Activated naive CD4-positive, alpha-beta T cell treated with anti-CD3 and anti-CD28 coated beads, Interleukin-2, amount 50 U/mL, for 24 hours (primary cell): ENCODE results near the gene NVL.
A peak's percentile ranks its signal among the peaks of the same experiment; 100 is the strongest.
"Not testable (repeated sequence)": the region's sequence is repeated elsewhere in the genome, so short reads cannot be mapped to it uniquely, and the experiment has no call there.

Experiments used
- H3K27ac Mint-ChIP-seq: one replicate; pipeline ENCODE4 v1.8.0; 2021; ENCODE audit warnings: mild to moderate bottlenecking, mixed read lengths
- H3K27me3 Mint-ChIP-seq: one replicate; pipeline ENCODE4 v1.8.0; 2021; ENCODE audit warnings: mixed read lengths
- H3K36me3 Mint-ChIP-seq: one replicate; pipeline ENCODE4 v1.8.0; 2021; ENCODE audit warnings: mixed read lengths
- H3K4me1 Mint-ChIP-seq: one replicate; pipeline ENCODE4 v1.8.0; 2021; ENCODE audit warnings: mixed read lengths
- H3K4me3 Mint-ChIP-seq: one replicate; pipeline ENCODE4 v1.8.0; 2021; ENCODE audit warnings: mild to moderate bottlenecking, mixed read lengths
- H3K9me3 Mint-ChIP-seq: one replicate; pipeline ENCODE4 v1.8.0; 2021; ENCODE audit warnings: mixed read lengths

Gene NVL

GRCh38 chr1:224237119-224237881, 92.7 kb downstream of the NVL start:
- H3K27me3 Mint-ChIP-seq, result no peaks in the 10 kb centered on the region
- H3K27ac Mint-ChIP-seq, result no peak overlapping the region
- no peaks in the 10 kb centered on the region for H3K4me1 Mint-ChIP-seq
- H3K9me3 Mint-ChIP-seq, result no peaks in the 10 kb centered on the region
- peaks cover 3% of the 10 kb centered on the region for H3K36me3 Mint-ChIP-seq
- H3K4me3 Mint-ChIP-seq, result no peak overlapping the region

GRCh38 chr1:224235813-224236493, 94.0 kb downstream of the NVL start:
- Mint-ChIP-seq H3K27ac (no peak overlapping the region), H3K9me3 (no peaks in the 10 kb centered on the region), H3K4me1 (no peaks in the 10 kb centered on the region), H3K4me3 (no peak overlapping the region), H3K36me3 (peaks cover 7% of the 10 kb centered on the region), H3K27me3 (no peaks in the 10 kb centered on the region)

- Mint-ChIP-seq H3K27me3 (no peaks in the 10 kb centered on the region), H3K9me3 (no peaks in the 10 kb centered on the region), H3K27ac (no peak overlapping the region), H3K36me3 (peaks cover 9% of the 10 kb centered on the region), H3K4me3 (no peak overlapping the region), H3K4me1 (no peaks in the 10 kb centered on the region)
Measured at GRCh38 chr1:224234017-224234416, 96.0 kb downstream of the NVL start.

- Mint-ChIP-seq H3K27me3 (no peaks in the 10 kb centered on the region), H3K36me3 (peaks cover 11% of the 10 kb centered on the region), H3K9me3 (no peaks in the 10 kb centered on the region), H3K4me3 (no peak overlapping the region), H3K27ac (peak overlapping the region; percentile 71), H3K4me1 (no peaks in the 10 kb centered on the region)
Measured at GRCh38 chr1:224226849-224227502, 103.0 kb downstream of the NVL start.

- Mint-ChIP-seq H3K36me3 (peaks cover 5% of the 10 kb centered on the region), H3K4me1 (no peaks in the 10 kb centered on the region), H3K27ac (no peak overlapping the region), H3K27me3 (no peaks in the 10 kb centered on the region), H3K4me3 (no peak overlapping the region), H3K9me3 (no peaks in the 10 kb centered on the region)
Measured at GRCh38 chr1:224223819-224224714, 105.9 kb downstream of the NVL start.

- no peaks in the 10 kb centered on the region for H3K9me3 Mint-ChIP-seq
- H3K4me3 Mint-ChIP-seq, result no peak overlapping the region
Measured at GRCh38 chr1:224219612-224220059, 110.3 kb downstream of the NVL start.

GRCh38 chr1:224219011-224219611, 110.9 kb downstream of the NVL start:
- Mint-ChIP-seq H3K27me3 (no peaks in the 10 kb centered on the region), H3K4me1 (no peaks in the 10 kb centered on the region), H3K9me3 (no peaks in the 10 kb centered on the region), H3K4me3 (no peak overlapping the region), H3K36me3 (no peaks in the 10 kb centered on the region), H3K27ac (no peak overlapping the region)

More at GRCh38 chr1:224219612-224220059, 110.3 kb downstream of the NVL start:
- no peaks in the 10 kb centered on the region for H3K27me3 Mint-ChIP-seq
- no peaks in the 10 kb centered on the region for H3K4me1 Mint-ChIP-seq
- no peaks in the 10 kb centered on the region for H3K36me3 Mint-ChIP-seq
- no peak overlapping the region for H3K27ac Mint-ChIP-seq

- Mint-ChIP-seq H3K4me1 (no peaks in the 10 kb centered on the region), H3K9me3 (no peaks in the 10 kb centered on the region), H3K4me3 (no peak overlapping the region), H3K36me3 (no peaks in the 10 kb centered on the region), H3K27ac (no peak overlapping the region), H3K27me3 (no peaks in the 10 kb centered on the region)
Measured at GRCh38 chr1:224217655-224218623, 112.0 kb downstream of the NVL start.

- Mint-ChIP-seq H3K27ac (no peak overlapping the region), H3K27me3 (no peaks in the 10 kb centered on the region), H3K4me1 (no peaks in the 10 kb centered on the region), H3K9me3 (no peaks in the 10 kb centered on the region), H3K4me3 (no peak overlapping the region), H3K36me3 (no peaks in the 10 kb centered on the region)
Measured at GRCh38 chr1:224216382-224216781, 113.6 kb downstream of the NVL start.

- Mint-ChIP-seq H3K9me3 (no peaks in the 10 kb centered on the region), H3K4me3 (no peak overlapping the region), H3K4me1 (no peaks in the 10 kb centered on the region), H3K36me3 (no peaks in the 10 kb centered on the region), H3K27ac (no peak overlapping the region), H3K27me3 (no peaks in the 10 kb centered on the region)
Measured at GRCh38 chr1:224213438-224214119, 116.4 kb downstream of the NVL start.

- Mint-ChIP-seq H3K36me3 (no peaks in the 10 kb centered on the region), H3K27me3 (no peaks in the 10 kb centered on the region), H3K9me3 (no peaks in the 10 kb centered on the region), H3K27ac (no peak overlapping the region), H3K4me1 (no peaks in the 10 kb centered on the region), H3K4me3 (no peak overlapping the region)
Measured at GRCh38 chr1:224212618-224213061, 117.3 kb downstream of the NVL start.

- Mint-ChIP-seq H3K4me1 (no peaks in the 10 kb centered on the region), H3K27me3 (no peaks in the 10 kb centered on the region), H3K36me3 (no peaks in the 10 kb centered on the region), H3K4me3 (no peak overlapping the region), H3K9me3 (no peaks in the 10 kb centered on the region), H3K27ac (no peak overlapping the region)
Measured at GRCh38 chr1:224211206-224211962, 118.6 kb downstream of the NVL start.

- H3K27ac Mint-ChIP-seq, H3K27me3 Mint-ChIP-seq, H3K36me3 Mint-ChIP-seq, H3K9me3 Mint-ChIP-seq: not testable (repeated sequence)
- Mint-ChIP-seq H3K4me3 (peak overlapping the region; percentile 56), H3K4me1 (peaks cover 12% of the 10 kb centered on the region)
Measured at GRCh38 chr1:224205931-224206538, 123.9 kb downstream of the NVL start.
